Measurements from ENCODE around the gene NAGS.
A peak's percentile ranks its signal among the peaks of the same experiment; 100 is the strongest.
"Not testable (repeated sequence)": the region's sequence is repeated elsewhere in the genome, so short reads cannot be mapped to it uniquely, and the experiment has no call there.

NAGS gene

GRCh38 chr17:44005527-44006271, 1.3 kb downstream of the NAGS start:
- DNase-seq (ENCODE audit: low read depth), result no peak
- peak overlapping the region; percentile 63 for H3K4me3 ChIP-seq (ENCODE audit: low read depth, low read length)

GRCh38 chr17:44006272-44006597, 1.8 kb downstream of the NAGS start:
- peak overlapping the region; percentile 63 for H3K4me3 ChIP-seq (ENCODE audit: low read depth, low read length)
- DNase-seq (ENCODE audit: low read depth), result no peak

- peak overlapping the region; percentile 63 for H3K4me3 ChIP-seq (ENCODE audit: low read depth, low read length)
- DNase-seq (ENCODE audit: low read depth), result peak; percentile 94
Measured at GRCh38 chr17:44006598-44007345, 2.4 kb downstream of the NAGS start.

GRCh38 chr17:44007346-44008204, 3.2 kb downstream of the NAGS start:
- DNase-seq (ENCODE audit: low read depth), result no peak

GRCh38 chr17:44008205-44008909, 3.9 kb downstream of the NAGS start:
- H3K4me3 ChIP-seq (ENCODE audit: low read depth, low read length), result peak overlapping the region; percentile 63
- no peak for DNase-seq (ENCODE audit: low read depth)

More at GRCh38 chr17:44007346-44008204, 3.2 kb downstream of the NAGS start:
- peak overlapping the region; percentile 63 for H3K4me3 ChIP-seq (ENCODE audit: low read depth, low read length)

GRCh38 chr17:44010966-44011647, 6.7 kb downstream of the NAGS start:
- DNase-seq (ENCODE audit: low read depth), result no peak
- no peak overlapping the region for H3K4me3 ChIP-seq (ENCODE audit: low read depth, low read length)

GRCh38 chr17:44011876-44012275, 7.5 kb downstream of the NAGS start:
- H3K4me3 ChIP-seq (ENCODE audit: low read depth, low read length), result no peak overlapping the region

GRCh38 chr17:44012391-44012790, 8.0 kb downstream of the NAGS start:
- no peak for DNase-seq (ENCODE audit: low read depth)
- no peak overlapping the region for H3K4me3 ChIP-seq (ENCODE audit: low read depth, low read length)

More at GRCh38 chr17:44011876-44012275, 7.5 kb downstream of the NAGS start:
- DNase-seq (ENCODE audit: low read depth), result no peak

- DNase-seq (ENCODE audit: low read depth), result no peak
- H3K4me3 ChIP-seq (ENCODE audit: low read depth, low read length), result no peak overlapping the region
Measured at GRCh38 chr17:44012874-44013273, 8.5 kb downstream of the NAGS start.

GRCh38 chr17:44014133-44014436, 9.7 kb downstream of the NAGS start:
- DNase-seq (ENCODE audit: low read depth), result no peak

GRCh38 chr17:44014437-44015172, 10.2 kb downstream of the NAGS start, which contains the start of gene TMEM101:
TMEM101 (minus strand) TSS chr17:44014963; CDS start chr17:44014952, 11 bp downstream.
- peak; percentile 80 for DNase-seq (ENCODE audit: low read depth)
- peak within 1 kb of the TSS; percentile 98 for H3K4me3 ChIP-seq (ENCODE audit: low read depth, low read length)

More at GRCh38 chr17:44014133-44014436, 9.7 kb downstream of the NAGS start:
- H3K4me3 ChIP-seq (ENCODE audit: low read depth, low read length), result peak overlapping the region; percentile 98

GRCh38 chr17:44021227-44021626, 16.8 kb downstream of the NAGS start:
- not testable (repeated sequence) for DNase-seq (ENCODE audit: low read depth); H3K4me3 ChIP-seq (ENCODE audit: low read depth, low read length)

GRCh38 chr17:44022246-44022645, 17.8 kb downstream of the NAGS start:
- no peak overlapping the region for H3K4me3 ChIP-seq (ENCODE audit: low read depth, low read length)
- DNase-seq (ENCODE audit: low read depth), result no peak

GRCh38 chr17:44023545-44024270, 19.3 kb downstream of the NAGS start:
- no peak for DNase-seq (ENCODE audit: low read depth)
- no peak overlapping the region for H3K4me3 ChIP-seq (ENCODE audit: low read depth, low read length)

- H3K4me3 ChIP-seq (ENCODE audit: low read depth, low read length), result no peak overlapping the region
- DNase-seq (ENCODE audit: low read depth), result no peak
Measured at GRCh38 chr17:44024271-44024663, 19.8 kb downstream of the NAGS start.

- no peak for DNase-seq (ENCODE audit: low read depth)
Measured at GRCh38 chr17:44024853-44025252, 20.4 kb downstream of the NAGS start.

GRCh38 chr17:44029736-44030135, 25.3 kb downstream of the NAGS start:
- H3K4me3 ChIP-seq (ENCODE audit: low read depth, low read length), result no peak overlapping the region
- no peak for DNase-seq (ENCODE audit: low read depth)

More at GRCh38 chr17:44024853-44025252, 20.4 kb downstream of the NAGS start:
- no peak overlapping the region for H3K4me3 ChIP-seq (ENCODE audit: low read depth, low read length)

GRCh38 chr17:44030482-44030881, 26.1 kb downstream of the NAGS start:
- no peak overlapping the region for H3K4me3 ChIP-seq (ENCODE audit: low read depth, low read length)
- no peak for DNase-seq (ENCODE audit: low read depth)

Data from skeletal muscle cell (primary cell).